HG03558 (cell line): Measurements from ENCODE around the gene PCGF2.
"Not testable (repeated sequence)": the region's sequence is repeated elsewhere in the genome, so short reads cannot be mapped to it uniquely, and the experiment has no call there.

Experiments used
- ATAC-seq: cut with Tn5 transposase; IDR thresholded peaks from one replicate; pipeline ENCODE4 v1.9.1; 2021; ENCODE audit warnings: moderate number of reproducible peaks; ENCODE audit not compliant: unreplicated experiment; ENCODE audit errors: extremely low read depth

The PCGF2 gene

DNA sequence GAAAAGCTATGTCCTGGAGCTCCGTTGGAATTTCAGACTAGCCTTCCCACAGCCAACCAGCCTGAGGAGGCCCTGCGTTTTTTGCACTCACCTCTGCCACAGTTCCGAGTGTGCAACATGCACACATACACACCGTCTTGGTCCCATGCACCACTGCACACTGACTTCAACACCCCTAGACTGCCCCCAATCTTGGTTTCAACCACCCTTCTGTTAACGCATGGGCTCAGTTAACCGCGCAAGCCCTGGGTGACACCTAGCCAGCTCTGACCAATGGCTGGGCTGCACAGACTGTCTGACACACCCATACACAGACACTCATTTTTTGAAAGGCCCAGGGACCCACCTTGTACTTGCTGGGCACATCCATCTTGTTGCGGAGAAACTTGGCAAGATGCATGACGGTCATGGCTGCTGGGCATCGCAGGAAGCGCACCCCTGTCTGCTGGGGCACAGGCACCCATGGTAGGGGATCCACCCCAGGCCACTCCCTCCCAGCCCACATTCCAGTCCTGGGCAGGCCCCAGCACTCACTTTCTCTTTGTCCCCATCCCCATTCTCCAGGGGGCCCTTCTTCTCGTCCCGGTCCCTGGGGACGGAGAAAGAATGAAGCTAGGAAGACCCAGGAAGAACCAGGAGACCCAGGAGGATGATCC, 10.0 kb downstream of the PCGF2 start:
- ATAC-seq: no peak

- ATAC-seq: no peak
Observed at GRCh38 chr17:38735161-38735997, 12.8 kb downstream of the PCGF2 start.

GRCh38 chr17:38733982-38734973, 13.9 kb downstream of the PCGF2 start:
- ATAC-seq: no peak

GRCh38 chr17:38733282-38733981, 14.7 kb downstream of the PCGF2 start:
- no peak for ATAC-seq

DNA sequence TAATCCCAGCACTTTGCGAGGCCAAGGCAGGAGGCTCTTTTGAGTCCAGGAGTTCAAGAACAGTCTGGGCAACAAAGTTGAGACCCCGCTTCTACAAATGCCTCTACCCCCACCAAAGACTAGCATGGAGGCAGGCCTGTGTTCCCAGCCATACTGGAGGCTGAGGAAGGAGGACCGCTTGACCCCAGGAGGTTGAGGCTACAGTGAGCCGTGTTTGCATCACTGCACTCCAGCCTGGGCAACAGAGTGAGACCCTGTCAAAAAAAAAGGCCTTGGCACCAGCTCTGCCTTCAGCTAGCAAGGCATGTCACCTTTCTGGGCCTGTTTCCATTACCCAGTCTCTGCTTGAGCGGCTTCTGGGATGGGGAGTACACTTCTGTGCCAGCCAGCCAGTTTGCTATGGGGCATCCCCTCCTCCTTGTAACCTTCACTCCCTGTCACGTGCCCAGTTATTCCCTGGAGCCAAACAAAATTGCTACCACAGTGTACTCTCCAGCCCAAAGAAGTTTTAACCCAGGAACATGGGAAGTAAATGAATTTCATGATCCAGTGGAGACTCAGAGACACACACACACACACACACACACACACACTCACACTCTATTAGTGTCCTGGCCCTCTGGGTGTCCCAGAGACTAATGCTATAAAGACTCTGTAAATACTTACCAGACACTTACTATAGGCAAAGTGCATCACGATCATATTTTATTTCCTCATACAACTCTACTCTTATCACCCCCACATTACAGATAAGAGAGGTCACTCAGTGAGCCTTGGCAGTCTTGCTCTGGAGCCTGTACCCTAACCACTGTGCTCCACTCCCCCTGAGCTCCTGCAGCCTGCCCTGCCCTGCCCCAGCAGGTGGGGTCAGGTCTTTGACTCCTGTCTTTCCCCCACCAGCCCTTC, 15.5 kb downstream of the PCGF2 start:
- no peak for ATAC-seq

- no peak for ATAC-seq
Observed at GRCh38 chr17:38731526-38732294, 16.4 kb downstream of the PCGF2 start.

GRCh38 chr17:38730526-38731379, 17.4 kb downstream of the PCGF2 start:
- ATAC-seq: no peak

GRCh38 chr17:38729886-38730525, 18.1 kb downstream of the PCGF2 start, which contains the start of gene CISD3:
CISD3 (plus strand) TSS chr17:38730341; CDS start chr17:38730359, 18 bp downstream.
- peak; percentile 44 for ATAC-seq

GRCh38 chr17:38729368-38729885, 18.7 kb downstream of the PCGF2 start:
- no peak for ATAC-seq

- no peak for ATAC-seq
Observed at GRCh38 chr17:38728290-38728831, 19.8 kb downstream of the PCGF2 start.

DNA sequence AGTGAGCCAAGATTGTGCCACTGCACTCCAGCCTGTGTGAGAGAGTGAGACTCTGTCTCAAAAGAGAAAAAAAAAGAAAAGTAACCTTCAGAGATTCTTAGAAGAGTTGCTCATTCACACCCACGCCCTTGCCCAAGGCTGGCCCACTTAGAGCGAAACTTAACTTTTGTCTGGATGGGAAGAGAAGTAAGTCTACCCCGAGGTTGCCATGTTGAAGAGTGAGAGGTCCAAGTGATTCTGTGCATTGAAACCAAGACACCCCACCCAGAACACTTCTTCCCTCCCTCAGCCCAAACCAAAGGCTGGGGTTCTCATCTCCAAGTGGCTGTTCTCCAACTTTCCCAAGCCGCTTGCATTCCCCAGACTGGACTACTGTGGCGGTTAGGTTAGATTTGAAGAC, 20.4 kb downstream of the PCGF2 start:
- no peak for ATAC-seq

DNA sequence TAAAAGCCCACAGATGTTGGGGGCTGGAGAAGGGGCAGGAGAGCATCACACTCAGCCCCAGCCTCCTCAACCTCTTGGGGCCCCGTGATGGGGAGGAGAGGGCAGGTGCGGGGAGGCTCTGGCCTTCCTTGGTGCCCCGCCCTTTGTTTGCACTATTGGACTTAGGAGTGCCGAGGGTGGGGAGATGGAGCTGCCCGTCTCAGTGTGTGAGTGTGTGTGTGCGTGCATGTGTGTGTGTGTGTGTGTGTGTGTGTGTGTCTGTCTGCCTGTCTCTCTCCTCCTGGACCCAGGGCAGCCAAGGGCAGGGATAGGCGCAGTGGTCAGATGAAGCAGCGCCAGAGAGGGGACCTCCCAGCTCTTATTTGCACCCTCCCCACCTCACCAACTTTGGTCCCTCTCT, 22.0 kb downstream of the PCGF2 start:
- not testable (repeated sequence) for ATAC-seq

GRCh38 chr17:38725066-38725465, 23.1 kb downstream of the PCGF2 start:
- ATAC-seq: no peak

- no peak for ATAC-seq
Observed at GRCh38 chr17:38724337-38724988, 23.7 kb downstream of the PCGF2 start.

DNA sequence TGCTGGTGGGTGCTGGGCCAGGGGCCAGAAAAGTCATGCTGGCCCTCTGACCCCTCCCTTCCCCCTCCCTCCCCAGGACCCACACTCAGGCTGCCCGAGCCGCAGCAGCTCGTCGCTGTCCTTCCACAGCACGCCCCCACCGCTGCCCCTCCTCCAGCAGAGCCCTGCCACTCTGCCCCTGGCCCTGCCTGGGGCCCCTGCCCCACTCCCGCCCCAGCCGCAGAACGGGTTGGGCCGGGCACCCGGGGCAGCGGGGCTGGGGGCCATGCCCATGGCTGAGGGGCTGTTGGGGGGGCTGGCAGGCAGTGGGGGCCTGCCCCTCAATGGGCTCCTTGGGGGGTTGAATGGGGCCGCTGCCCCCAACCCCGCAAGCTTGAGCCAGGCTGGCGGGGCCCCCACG, 26.3 kb downstream of the PCGF2 start:
- no peak for ATAC-seq

DNA sequence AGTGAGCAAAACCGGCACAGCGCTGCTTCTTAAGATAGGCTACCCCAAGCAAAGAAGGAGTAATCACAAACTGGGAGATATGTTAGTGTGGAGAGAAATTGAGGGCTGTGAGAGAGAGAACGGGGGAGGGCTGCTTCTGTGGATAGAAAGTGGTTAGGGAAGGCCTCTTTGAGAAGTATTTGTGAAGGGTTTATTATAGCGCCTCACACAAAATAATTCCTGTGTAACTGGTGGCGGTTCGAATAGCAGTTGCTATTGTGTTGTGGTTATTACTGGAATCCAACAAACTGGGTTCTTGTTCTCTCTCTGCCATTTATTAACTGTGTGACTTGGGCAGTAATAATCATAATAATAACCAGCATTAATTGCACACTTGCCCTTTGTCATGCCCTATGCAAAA, 27.2 kb downstream of the PCGF2 start:
- no peak for ATAC-seq
